ENCODE measurements around the gene SSTR3.

SSTR3 gene

DNA sequence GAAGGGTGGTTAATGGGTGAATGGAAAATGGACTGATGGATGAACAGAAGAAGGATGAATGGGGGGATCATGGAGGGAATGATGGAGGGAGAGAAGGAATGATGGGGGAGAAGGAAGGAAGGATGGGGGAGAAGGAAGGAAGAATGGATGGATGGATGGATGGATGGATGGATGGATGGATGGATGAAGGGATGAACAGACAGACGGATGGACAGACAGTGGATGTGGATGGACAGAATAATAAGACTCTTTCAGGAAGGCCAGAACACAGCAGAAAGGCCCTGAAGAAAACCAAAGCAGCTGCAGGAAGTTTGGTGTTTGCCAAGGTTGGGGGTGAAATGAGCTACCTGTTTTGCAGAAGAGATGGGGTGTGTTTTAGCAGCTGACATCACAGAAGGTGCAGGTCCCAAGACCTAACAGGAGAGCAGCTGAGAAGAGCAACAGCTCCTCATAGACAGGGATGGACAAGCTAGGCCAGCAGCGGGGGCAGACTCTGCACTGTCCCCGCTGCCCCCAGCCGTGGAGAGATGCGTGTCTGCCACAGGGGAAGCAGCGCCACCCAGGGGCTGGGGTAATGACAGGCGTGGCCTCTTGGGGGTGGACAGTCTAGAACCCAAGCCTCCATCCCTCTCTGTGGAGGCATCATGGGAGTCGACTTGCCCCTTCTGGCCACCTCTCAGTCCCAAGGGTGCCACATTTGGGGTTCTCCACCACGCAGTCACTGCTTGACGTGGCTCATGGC is 42.2 kb downstream of the SSTR3 start:
- H3K27ac Mint-ChIP-seq = peak overlapping the region; percentile 79
- H3K9me3 Mint-ChIP-seq (ENCODE audit: low read depth) = no peaks in the 10 kb centered on the region
- peaks cover 67% of the 10 kb centered on the region for H3K4me1 Mint-ChIP-seq (ENCODE audit: low read depth)
- no peaks in the 10 kb centered on the region for H3K27me3 Mint-ChIP-seq
- peak overlapping the region; percentile 56 for H3K4me3 Mint-ChIP-seq
- H3K36me3 Mint-ChIP-seq = peaks cover 4% of the 10 kb centered on the region

DNA sequence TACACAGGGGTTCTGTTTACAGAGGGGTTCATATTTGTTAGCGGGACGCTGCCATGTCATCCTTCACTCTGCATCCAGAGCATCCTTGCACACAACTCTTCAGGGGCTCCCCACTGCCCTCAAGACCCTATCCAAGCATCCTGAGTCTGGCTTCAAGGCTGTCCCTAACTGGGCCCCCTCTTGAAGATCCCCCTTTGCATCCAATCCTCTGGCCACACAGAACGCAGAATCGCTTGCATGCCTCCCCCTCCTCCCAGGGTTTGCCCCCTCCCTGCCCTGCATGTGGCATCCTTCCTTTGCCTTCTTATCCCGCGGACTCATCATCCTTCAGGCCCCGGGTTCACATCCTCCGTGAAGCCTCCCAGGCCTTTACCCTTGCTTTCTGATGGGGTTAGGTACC is 42.9 kb downstream of the SSTR3 start:
- peak overlapping the region; percentile 56 for H3K4me3 Mint-ChIP-seq
- peaks cover 67% of the 10 kb centered on the region for H3K4me1 Mint-ChIP-seq (ENCODE audit: low read depth)
- H3K27me3 Mint-ChIP-seq = no peaks in the 10 kb centered on the region
- no peaks in the 10 kb centered on the region for H3K9me3 Mint-ChIP-seq (ENCODE audit: low read depth)
- H3K36me3 Mint-ChIP-seq = peaks cover 4% of the 10 kb centered on the region
- peak overlapping the region; percentile 79 for H3K27ac Mint-ChIP-seq

DNA sequence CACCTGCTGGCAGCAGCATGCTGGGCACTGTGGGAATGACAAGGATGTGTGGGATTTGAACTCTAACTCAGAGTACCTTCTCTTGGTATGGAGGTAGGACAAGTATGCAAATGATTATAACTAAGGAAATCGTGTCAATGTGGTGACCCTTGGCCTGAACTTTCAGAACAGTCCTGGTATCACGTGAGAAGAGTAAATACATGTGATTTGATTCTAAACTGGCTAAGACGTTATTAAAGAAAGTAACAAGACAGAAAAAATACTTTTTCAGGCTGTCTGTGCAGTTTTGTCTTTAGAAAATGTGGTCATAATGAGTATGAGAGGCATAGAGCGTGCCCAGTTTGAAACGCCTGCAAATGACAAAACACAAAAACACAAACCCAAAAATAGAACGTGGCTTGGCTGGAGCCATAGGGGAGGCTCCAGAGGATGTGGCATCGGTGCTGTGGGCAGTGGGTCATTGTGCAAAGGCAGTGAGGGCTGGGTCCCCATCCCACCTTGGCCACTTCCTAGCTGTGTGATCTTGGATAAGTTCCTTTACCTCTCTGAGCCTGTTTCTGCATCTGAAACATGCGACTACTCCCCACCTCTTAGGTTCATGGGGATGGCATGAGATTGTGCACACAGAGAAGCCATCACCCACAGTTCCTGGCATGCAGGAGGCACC is 44.2 kb downstream of the SSTR3 start:
- H3K36me3 Mint-ChIP-seq = peaks cover 3% of the 10 kb centered on the region
- no peaks in the 10 kb centered on the region for H3K9me3 Mint-ChIP-seq (ENCODE audit: low read depth)
- no peaks in the 10 kb centered on the region for H3K27me3 Mint-ChIP-seq
- H3K4me3 Mint-ChIP-seq = peak overlapping the region; percentile 84
- H3K4me1 Mint-ChIP-seq (ENCODE audit: low read depth) = peaks cover 74% of the 10 kb centered on the region
- peak overlapping the region; percentile 91 for H3K27ac Mint-ChIP-seq

DNA sequence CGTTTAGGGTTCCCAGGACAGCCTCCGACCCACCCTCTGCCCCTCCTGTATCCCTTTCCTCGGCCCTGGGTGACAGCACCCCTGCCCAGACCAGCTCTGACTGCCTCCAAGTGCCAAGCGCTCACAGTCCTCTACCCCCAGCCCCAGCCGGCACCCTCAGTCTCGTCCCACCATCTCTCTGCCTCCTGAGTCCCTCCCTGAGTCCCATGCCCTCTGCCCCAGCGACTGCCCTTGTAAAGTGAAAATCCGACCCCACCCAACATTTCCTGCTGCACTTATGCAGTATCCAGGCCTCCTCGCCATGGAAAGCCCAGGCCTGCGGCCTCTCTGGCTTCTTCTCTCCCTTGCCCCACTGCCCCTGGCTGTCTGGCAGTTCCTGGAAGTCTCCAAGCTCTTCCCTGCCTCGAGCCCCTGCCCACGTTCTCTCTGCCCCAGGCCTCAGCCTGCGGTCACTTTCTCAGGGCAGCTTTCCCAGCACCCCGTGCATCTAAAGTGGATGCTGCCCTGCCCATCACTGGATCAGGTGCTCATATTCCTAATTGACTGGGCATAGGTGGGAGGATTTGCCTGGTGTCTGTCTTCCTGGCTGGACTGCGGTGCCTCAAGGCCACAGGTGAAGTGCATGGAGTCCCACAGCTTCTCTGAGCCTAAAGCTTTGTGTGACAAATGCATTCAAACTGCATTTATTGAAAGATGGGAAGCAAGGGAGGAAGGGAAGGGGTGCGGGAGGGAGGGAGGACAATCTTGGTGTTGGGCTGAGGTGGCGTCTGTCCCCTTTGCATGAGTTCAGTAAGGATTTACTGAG is 44.9 kb downstream of the SSTR3 start:
- peaks cover 2% of the 10 kb centered on the region for H3K36me3 Mint-ChIP-seq
- H3K27ac Mint-ChIP-seq = peak overlapping the region; percentile 91
- no peaks in the 10 kb centered on the region for H3K9me3 Mint-ChIP-seq (ENCODE audit: low read depth)
- peaks cover 78% of the 10 kb centered on the region for H3K4me1 Mint-ChIP-seq (ENCODE audit: low read depth)
- no peaks in the 10 kb centered on the region for H3K27me3 Mint-ChIP-seq
- H3K4me3 Mint-ChIP-seq = peak overlapping the region; percentile 84

DNA sequence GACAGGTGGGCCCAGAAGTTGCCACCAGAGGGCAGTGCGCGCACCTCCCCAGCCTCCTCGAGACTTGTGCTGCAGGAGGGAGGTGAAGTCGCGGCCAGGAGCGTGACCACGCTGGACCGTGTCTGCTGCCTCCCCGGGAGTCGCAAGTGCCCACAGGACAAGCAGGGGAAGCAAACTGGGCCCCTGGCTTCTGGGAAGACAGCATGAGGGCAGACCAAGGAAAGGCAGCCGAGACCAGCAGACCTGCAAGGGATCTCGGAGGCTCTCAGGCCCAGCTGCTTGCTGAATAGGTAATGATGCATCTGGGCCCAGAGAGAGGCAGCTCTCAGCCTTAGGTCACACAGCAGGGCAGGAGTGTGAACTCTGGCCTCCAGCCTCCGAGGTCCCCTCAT is 45.6 kb downstream of the SSTR3 start:
- Mint-ChIP-seq H3K9me3 (ENCODE audit: low read depth) (no peaks in the 10 kb centered on the region), H3K27ac (peak overlapping the region; percentile 91), H3K4me3 (peak overlapping the region; percentile 84), H3K36me3 (peaks cover 2% of the 10 kb centered on the region), H3K4me1 (ENCODE audit: low read depth) (peaks cover 85% of the 10 kb centered on the region), H3K27me3 (no peaks in the 10 kb centered on the region)

DNA sequence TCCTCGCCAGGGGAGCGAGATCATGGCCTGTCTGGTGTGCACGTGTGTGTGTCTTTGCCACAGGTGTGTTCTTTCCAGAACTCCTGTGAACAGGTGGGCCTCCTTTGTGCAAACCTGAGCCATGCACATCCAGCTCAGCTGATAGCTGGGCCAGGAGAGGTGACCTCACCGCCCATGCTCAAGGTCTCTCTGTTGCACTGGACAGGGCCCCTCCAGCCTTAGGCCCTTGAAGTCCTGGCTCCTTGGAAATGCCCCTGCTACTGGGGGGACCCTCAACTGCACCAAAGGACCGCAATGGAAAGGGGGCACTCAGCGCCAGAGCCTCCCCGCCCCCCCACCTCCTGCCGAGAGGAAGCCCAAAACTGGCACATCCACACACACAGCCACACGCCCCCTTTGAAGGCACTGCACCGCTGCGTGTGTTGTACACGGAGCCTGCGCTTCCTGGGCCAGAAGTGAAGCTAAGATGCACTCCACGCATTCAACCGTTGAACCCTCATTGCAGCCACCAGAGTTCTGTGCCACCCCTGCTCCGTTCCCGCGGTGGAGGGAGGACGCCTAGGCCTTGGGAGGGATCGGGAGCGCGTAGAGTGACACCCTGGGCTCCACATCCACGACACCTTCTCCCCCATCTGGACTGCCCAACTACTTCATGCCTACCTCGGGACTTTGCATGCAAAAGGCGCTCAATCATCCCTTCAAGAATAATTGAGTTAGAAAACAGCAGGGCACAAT is 46.2 kb downstream of the SSTR3 start:
- H3K27ac Mint-ChIP-seq = peak overlapping the region; percentile 91
- H3K4me1 Mint-ChIP-seq (ENCODE audit: low read depth) = peaks cover 88% of the 10 kb centered on the region
- no peaks in the 10 kb centered on the region for H3K27me3 Mint-ChIP-seq
- H3K36me3 Mint-ChIP-seq = peaks cover 2% of the 10 kb centered on the region
- peak overlapping the region; percentile 84 for H3K4me3 Mint-ChIP-seq
- no peaks in the 10 kb centered on the region for H3K9me3 Mint-ChIP-seq (ENCODE audit: low read depth)

DNA sequence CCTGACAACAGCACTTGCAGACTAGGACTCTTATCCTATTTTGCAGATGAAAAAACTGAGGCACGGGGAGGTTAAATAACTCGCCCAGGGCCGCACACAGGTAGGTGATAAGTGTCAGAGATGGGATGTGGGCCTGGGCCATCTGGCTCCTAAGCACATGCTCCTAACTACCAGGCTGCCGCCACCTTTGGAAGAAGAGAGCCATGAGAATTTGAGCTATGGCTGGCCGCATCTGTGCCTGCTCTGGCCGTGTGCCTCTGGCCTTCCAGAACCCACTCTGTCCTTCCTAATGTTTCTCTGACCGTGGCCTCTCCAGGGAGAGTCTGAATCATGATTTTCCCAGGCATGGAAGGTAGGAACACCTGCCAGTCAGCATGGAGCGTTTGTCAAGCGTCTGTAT is 47.2 kb downstream of the SSTR3 start:
- H3K36me3 Mint-ChIP-seq = peaks cover 2% of the 10 kb centered on the region
- H3K27ac Mint-ChIP-seq = peak overlapping the region; percentile 66
- no peak overlapping the region for H3K4me3 Mint-ChIP-seq
- H3K4me1 Mint-ChIP-seq (ENCODE audit: low read depth) = peaks cover 80% of the 10 kb centered on the region
- no peaks in the 10 kb centered on the region for H3K9me3 Mint-ChIP-seq (ENCODE audit: low read depth)
- no peaks in the 10 kb centered on the region for H3K27me3 Mint-ChIP-seq

DNA sequence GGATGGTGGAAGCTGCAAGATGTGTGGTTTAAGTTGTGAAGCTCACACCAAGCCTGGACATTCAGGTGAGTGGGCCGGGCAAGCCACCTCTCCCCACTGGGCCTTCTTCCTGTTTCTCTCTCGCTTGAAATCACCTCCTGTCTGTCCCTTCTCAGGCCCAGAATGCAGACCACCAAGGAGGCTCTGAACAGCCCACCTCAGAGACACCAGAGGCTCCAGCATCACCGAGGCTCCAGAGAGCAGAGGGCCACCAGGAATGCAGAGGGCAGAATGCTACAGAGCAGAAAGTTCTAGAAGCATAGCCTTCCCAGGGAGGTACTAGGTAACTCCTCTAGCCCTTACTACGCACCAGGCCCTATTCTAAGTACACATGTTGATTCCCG is 47.8 kb downstream of the SSTR3 start:
- H3K36me3 Mint-ChIP-seq = no peaks in the 10 kb centered on the region
- peak overlapping the region; percentile 81 for H3K27ac Mint-ChIP-seq
- H3K4me3 Mint-ChIP-seq = no peak overlapping the region
- no peaks in the 10 kb centered on the region for H3K9me3 Mint-ChIP-seq (ENCODE audit: low read depth)
- peaks cover 75% of the 10 kb centered on the region for H3K4me1 Mint-ChIP-seq (ENCODE audit: low read depth)
- no peaks in the 10 kb centered on the region for H3K27me3 Mint-ChIP-seq

DNA sequence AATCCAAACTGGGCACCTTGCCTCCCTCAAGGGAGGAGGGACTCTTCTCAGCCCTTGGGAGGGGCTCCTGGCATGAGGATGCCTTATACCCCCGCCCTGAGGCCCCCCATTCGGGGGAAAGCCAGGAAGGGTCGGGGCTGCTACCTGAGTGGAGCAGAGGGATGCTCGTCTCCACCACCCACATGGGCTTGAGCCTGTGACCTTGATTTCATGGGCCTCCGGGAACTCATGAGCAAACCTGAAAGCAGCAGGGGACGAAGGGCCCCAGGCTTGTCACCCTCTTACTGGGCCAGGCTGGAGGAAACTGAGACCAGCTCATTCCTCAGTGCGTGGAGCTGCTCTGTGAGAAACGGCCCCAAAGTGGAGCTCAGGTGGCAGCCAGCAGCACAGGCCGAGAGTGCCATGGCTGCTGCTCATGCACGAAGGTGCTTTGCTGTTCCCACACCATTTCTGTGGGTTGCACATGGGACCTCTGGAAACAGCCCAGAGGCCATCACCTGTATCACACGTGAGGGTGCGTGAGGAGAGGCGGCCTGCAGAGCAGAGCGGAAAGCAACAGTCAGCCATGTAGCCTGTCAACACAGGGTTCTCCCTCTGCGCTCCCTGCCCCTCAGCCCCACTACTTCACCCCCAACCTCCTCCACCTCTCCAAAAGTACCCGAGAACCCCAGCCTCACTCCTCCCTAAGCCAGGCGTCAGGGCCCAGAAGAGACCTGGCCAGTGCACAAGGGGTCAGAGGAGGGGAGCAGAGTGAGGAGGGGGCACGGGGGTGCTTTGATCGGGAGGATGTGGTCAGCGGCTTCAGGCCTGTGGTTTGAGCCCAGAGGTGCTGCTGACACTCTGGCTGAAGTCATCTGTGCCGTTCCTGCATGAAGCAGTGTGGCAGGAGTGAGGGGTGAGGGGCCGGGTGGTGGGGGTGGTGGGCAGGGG is 48.4 kb downstream of the SSTR3 start:
- peak overlapping the region; percentile 93 for H3K27ac Mint-ChIP-seq
- H3K27me3 Mint-ChIP-seq = no peaks in the 10 kb centered on the region
- peak overlapping the region; percentile 71 for H3K4me3 Mint-ChIP-seq
- H3K9me3 Mint-ChIP-seq (ENCODE audit: low read depth) = no peaks in the 10 kb centered on the region
- H3K36me3 Mint-ChIP-seq = no peaks in the 10 kb centered on the region
- peaks cover 71% of the 10 kb centered on the region for H3K4me1 Mint-ChIP-seq (ENCODE audit: low read depth)

DNA sequence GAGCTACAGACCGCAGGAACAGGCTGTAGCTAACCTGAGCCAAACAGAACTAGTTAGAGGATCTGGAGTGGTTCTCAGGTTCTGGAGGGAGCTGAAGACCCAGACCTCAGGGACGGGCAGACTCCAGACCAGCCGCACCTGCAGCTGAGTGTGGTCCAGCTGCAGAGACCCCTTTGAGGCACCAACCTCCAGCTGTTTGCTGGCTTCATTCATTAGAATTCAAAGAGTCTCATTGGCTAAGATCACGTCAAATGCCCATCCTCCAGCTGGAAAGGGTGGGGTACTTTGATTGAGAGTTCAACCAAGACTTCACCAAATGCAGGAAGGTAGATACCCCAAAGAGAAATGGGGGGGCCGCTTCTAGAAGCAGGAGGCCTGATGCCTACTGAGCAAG is 49.2 kb downstream of the SSTR3 start:
- peak overlapping the region; percentile 71 for H3K4me3 Mint-ChIP-seq
- H3K27me3 Mint-ChIP-seq = no peaks in the 10 kb centered on the region
- H3K27ac Mint-ChIP-seq = peak overlapping the region; percentile 93
- H3K4me1 Mint-ChIP-seq (ENCODE audit: low read depth) = peaks cover 64% of the 10 kb centered on the region
- H3K36me3 Mint-ChIP-seq = no peaks in the 10 kb centered on the region
- no peaks in the 10 kb centered on the region for H3K9me3 Mint-ChIP-seq (ENCODE audit: low read depth)

DNA sequence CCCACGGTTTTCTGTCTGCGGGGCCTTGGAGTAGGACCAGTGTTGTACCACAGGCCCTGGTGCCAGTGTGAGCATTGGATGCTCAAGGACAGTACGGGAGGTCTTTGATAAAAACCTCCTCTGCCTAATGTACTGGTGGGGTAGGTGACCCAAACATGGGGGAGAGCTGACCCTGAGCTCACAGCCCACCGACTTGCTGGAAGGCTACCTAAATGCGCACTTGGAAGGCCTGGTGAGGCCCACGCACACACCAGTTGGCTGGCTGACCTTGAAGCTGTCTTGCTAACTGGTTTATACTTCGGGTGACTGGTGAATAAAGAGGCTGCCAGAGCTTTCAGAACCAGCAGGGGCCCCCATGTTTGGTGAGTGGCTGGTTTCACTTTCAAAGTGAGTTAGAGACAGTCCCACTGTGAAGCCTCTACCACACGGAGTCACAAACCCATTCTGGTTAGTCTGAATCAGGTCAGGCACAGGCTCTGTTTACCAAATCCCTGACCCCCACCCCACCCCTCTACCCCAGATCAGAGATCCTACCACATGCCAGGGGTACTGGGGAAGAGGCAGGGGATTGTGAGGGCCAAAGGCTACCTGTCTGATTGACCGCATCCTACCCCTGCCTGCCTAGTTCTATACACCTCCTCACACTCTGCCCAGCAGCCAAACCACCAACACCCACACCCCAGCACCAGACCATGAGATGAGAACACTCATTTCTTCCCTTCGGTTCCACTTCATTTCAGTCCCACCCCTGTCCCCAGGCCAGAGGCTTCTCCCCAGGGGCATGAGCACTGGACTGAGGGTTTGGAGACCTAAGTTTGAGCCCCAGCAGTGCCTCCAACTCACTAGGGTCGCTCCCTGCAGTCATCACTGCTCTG is 49.8 kb downstream of the SSTR3 start:
- Mint-ChIP-seq H3K27ac (peak overlapping the region; percentile 93), H3K36me3 (no peaks in the 10 kb centered on the region), H3K4me1 (ENCODE audit: low read depth) (peaks cover 64% of the 10 kb centered on the region), H3K4me3 (peak overlapping the region; percentile 71), H3K27me3 (no peaks in the 10 kb centered on the region), H3K9me3 (ENCODE audit: low read depth) (no peaks in the 10 kb centered on the region)

DNA sequence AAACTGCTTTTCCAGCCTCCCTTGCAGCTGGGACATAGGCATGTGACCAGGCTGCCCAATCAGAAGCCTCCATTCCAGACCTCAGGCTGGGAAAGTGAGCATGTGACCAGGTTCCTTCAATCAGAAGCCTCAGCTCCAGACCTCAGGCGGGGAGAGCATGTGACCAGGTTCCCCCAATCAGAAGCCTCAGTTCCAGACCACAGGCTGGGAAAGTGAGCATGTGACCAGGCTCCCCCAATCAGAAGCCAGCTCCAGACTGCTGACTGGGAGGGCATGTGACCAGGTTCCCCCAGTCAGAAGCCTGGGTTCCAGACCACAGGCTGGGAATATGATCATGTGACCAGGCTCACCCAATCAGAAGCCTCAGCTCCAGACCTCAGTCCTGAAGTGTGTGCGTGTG is 50.8 kb downstream of the SSTR3 start:
- H3K36me3 Mint-ChIP-seq = no peaks in the 10 kb centered on the region
- peaks cover 56% of the 10 kb centered on the region for H3K4me1 Mint-ChIP-seq (ENCODE audit: low read depth)

DNA sequence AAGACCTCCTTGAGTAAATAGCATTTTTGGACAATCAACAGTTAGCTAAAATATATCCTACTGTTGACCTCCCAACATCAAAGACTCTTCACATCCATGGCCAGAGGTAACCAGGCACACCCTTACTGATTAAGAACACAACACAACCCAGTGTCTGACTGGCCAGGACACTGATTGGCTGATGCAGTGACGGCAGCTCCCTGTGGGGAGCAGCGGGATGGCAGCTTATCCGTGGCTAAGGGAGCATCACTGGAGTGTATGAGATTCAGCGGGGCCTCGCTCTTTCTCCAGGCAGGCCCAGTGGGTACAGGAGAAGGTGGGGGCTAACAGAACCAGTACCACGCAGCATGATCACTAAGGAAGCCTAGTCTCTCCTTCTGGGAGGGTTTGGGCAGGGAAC is 52.2 kb downstream of the SSTR3 start:
- Mint-ChIP-seq H3K27me3 (no peaks in the 10 kb centered on the region), H3K4me1 (ENCODE audit: low read depth) (peaks cover 59% of the 10 kb centered on the region), H3K9me3 (ENCODE audit: low read depth) (no peaks in the 10 kb centered on the region), H3K36me3 (no peaks in the 10 kb centered on the region), H3K27ac (peak overlapping the region; percentile 16), H3K4me3 (no peak overlapping the region)

More for the DNA sequence above, 50.8 kb downstream of the SSTR3 start:
- peak overlapping the region; percentile 93 for H3K27ac Mint-ChIP-seq
- H3K27me3 Mint-ChIP-seq = no peaks in the 10 kb centered on the region
- peak overlapping the region; percentile 71 for H3K4me3 Mint-ChIP-seq
- H3K9me3 Mint-ChIP-seq (ENCODE audit: low read depth) = no peaks in the 10 kb centered on the region

Measured in activated naive CD8-positive, alpha-beta T cell (primary cell).